ENCODE data around the gene ZNF320. TPM values are rescaled to one million over a fixed set of nuclear protein-coding genes. Genes with fewer than 3 reads are reported as not detected.
"Not testable (repeated sequence)": the region's sequence is repeated elsewhere in the genome, so short reads cannot be mapped to it uniquely, and the experiment has no call there.

ZNF320 gene
- total and polyA plus RNA-seq, 9 of the 15 experiments (the other 6 are each of a cell fraction or from before 2014, with no cell fraction given): 5.4 to 25.6 (median 11.7) TPM

GRCh38 chr19:52901842-52902241 is 4.4 kb upstream of the ZNF320 start (continued):
- TF ChIP-seq, protein P1, sequence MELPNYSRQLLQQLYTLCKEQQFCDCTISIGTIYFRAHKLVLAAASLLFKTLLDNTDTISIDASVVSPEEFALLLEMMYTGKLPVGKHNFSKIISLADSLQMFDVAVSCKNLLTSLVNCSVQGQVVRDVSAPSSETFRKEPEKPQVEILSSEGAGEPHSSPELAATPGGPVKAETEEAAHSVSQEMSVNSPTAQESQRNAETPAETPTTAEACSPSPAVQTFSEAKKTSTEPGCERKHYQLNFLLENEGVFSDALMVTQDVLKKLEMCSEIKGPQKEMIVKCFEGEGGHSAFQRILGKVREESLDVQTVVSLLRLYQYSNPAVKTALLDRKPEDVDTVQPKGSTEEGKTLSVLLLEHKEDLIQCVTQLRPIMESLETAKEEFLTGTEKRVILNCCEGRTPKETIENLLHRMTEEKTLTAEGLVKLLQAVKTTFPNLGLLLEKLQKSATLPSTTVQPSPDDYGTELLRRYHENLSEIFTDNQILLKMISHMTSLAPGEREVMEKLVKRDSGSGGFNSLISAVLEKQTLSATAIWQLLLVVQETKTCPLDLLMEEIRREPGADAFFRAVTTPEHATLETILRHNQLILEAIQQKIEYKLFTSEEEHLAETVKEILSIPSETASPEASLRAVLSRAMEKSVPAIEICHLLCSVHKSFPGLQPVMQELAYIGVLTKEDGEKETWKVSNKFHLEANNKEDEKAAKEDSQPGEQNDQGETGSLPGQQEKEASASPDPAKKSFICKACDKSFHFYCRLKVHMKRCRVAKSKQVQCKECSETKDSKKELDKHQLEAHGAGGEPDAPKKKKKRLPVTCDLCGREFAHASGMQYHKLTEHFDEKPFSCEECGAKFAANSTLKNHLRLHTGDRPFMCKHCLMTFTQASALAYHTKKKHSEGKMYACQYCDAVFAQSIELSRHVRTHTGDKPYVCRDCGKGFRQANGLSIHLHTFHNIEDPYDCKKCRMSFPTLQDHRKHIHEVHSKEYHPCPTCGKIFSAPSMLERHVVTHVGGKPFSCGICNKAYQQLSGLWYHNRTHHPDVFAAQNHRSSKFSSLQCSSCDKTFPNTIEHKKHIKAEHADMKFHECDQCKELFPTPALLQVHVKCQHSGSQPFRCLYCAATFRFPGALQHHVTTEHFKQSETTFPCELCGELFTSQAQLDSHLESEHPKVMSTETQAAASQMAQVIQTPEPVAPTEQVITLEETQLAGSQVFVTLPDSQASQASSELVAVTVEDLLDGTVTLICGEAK (IDR thresholded peaks at IDR 0.05): no peak
- TF ChIP-seq, protein P1 (CRISPR knock-in tag; IDR thresholded peaks at IDR 0.05): no peak
- TF ChIP-seq CREBBP (IDR thresholded peaks at IDR 0.05; ENCODE audit: low read depth, low read length) (no peak), BRD9 (IDR thresholded peaks at IDR 0.05; ENCODE audit: low read depth, partially characterized antibody) (no peak), EZH2 (IDR thresholded peaks at IDR 0.05; ENCODE audit: borderline replicate concordance, low read depth, low read length) (no peak), MED1 (CRISPR knock-in tag; IDR thresholded peaks at IDR 0.05; ENCODE audit: borderline replicate concordance) (no peak), TRIM28 (IDR thresholded peaks at IDR 0.05) (no peak), HDGF (IDR thresholded peaks at IDR 0.05) (no peak), TEAD2 (tag; IDR thresholded peaks at IDR 0.05) (no peak), MCM5 (IDR thresholded peaks at IDR 0.05; ENCODE audit: low read depth) (no peak), ZBTB8A (IDR thresholded peaks at IDR 0.05; ENCODE audit: partially characterized antibody) (no peak), FOXJ2 (tag; IDR thresholded peaks at IDR 0.05) (no peak), DNMT1 (IDR thresholded peaks at IDR 0.05) (no peak), HDAC1 (IDR thresholded peaks at IDR 0.05) (no peak), PTTG1 (tag; IDR thresholded peaks at IDR 0.05; ENCODE audit: low read depth) (no peak)

GRCh38 chr19:52898596-52898995 is 1.2 kb upstream of the ZNF320 start:
- BruUV-seq (replicated peaks); DNase-seq (ENCODE audit: extremely low read depth in 1 of 4, low spot score in 3 of 4); H3K27me3 ChIP-seq (ENCODE audit: control insufficient read depth in 2 of 2, insufficient read depth in 2 of 2, low read length in 2 of 2); H4K20me1 ChIP-seq (replicated peaks; ENCODE audit: control insufficient read depth, insufficient read depth, low read length); H3K9ac ChIP-seq (ENCODE audit: insufficient read depth in 1 of 2, low read depth in 2 of 2, low read length in 2 of 2); H3K27ac ChIP-seq (ENCODE audit: extremely low read depth, low read depth, low read length); H2AFZ ChIP-seq (ENCODE audit: low read depth, low read length); H3K4me2 ChIP-seq (ENCODE audit: insufficient read depth, low read length); ATAC-seq; CTCF ChIA-PET (ENCODE audit: low intra/inter-chr PET ratio); H3K9me3 ChIP-seq (replicated peaks; ENCODE audit: control insufficient read depth, insufficient read depth, low read depth, low read length); H3K4me3 ChIP-seq; H3K9me1 ChIP-seq (ENCODE audit: control insufficient read depth, insufficient read depth, low read length); in situ Hi-C loops (cut with MboI); FAIRE-seq: not testable (repeated sequence)
- intact Hi-C loops (cut with micrococcal nuclease): loop anchor here (5.0 kb wide), 1 partner anchor 39 kb away; no protein-coding TSS in a partner anchor
- WGBS (ENCODE audit: insufficient coverage, low coverage, missing lambda C conversion rate): 77% methylated on average over 10 of the region's 10 CpGs
- H3K4me1 ChIP-seq (replicated peaks in 1 of 2; ENCODE audit: control insufficient read depth in 2 of 2, insufficient read depth in 2 of 2, low read length in 2 of 2): peaks cover 0 to 21% of the 10 kb centered on the region in 2 experiments; a peak in 4 of 5 replicates
- peaks cover 21% of the 10 kb centered on the region; the same call in 1 of the 3 replicates for H3K36me3 ChIP-seq (ENCODE audit: control insufficient read depth, insufficient read depth, low read length)
- POLR2A ChIA-PET: interaction anchor here (1.0 kb wide), 1 partner anchor 8 kb away, joined by 3 read pairs; no protein-coding TSS in a partner anchor
- H3K79me2 ChIP-seq (ENCODE audit: control insufficient read depth, insufficient read depth, low read length): peaks cover 38% of the 10 kb centered on the region

All from K562 (cell line).